ENCODE results near the gene GUCY1A1. TPM values are rescaled to one million over a fixed set of nuclear protein-coding genes. Genes with fewer than 3 reads are reported as not detected.

The GUCY1A1 gene
- total RNA-seq, 1 donor from 2014 or later, result 0.08 TPM

- no peaks in the 10 kb centered on the region for H3K36me3 Mint-ChIP-seq (ENCODE audit: low read depth)
- H3K9me3 Mint-ChIP-seq, result no peaks in the 10 kb centered on the region
- no peak for DNase-seq (ENCODE audit: low spot score)
- peaks cover 6% of the 10 kb centered on the region for H3K27me3 Mint-ChIP-seq (ENCODE audit: insufficient read depth)
- intact Hi-C loops (cut with micrococcal nuclease), result no loop called here
- no peaks in the 10 kb centered on the region for H3K4me1 Mint-ChIP-seq (ENCODE audit: low read depth)
- no peak overlapping the region for H3K4me3 Mint-ChIP-seq
- no peak overlapping the region for H3K27ac Mint-ChIP-seq
These were observed 20.8 kb downstream of the GUCY1A1 start for GRCh38 chr4:155687380-155687982.

DNA sequence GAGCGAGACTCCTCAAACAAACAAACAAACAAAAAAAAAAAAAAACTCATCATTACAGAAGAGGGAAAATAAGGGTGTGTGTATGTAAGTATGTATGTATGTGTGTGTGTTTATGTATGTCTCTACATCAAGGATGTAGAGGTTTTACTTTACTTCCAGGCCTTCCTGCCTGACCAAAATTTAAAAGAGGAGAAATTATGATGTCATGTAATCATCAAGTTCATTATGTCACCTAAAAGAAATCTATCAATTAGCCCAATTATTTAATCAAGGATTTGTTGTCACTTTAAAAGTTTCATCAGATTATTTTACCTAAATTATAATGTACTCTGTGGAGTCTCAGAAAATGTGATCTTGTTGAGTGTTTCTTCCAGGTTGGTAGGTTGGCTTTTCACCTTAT is 21.6 kb downstream of the GUCY1A1 start:
- Mint-ChIP-seq H3K27ac (no peak overlapping the region), H3K27me3 (ENCODE audit: insufficient read depth) (peaks cover 6% of the 10 kb centered on the region), H3K4me1 (ENCODE audit: low read depth) (no peaks in the 10 kb centered on the region), H3K9me3 (no peaks in the 10 kb centered on the region), H3K4me3 (no peak overlapping the region), H3K36me3 (ENCODE audit: low read depth) (no peaks in the 10 kb centered on the region)
- DNase-seq (ENCODE audit: low spot score), result no peak
- intact Hi-C loops (cut with micrococcal nuclease), result no loop called here

- Mint-ChIP-seq H3K27me3 (ENCODE audit: insufficient read depth) (peaks cover 6% of the 10 kb centered on the region), H3K4me1 (ENCODE audit: low read depth) (no peaks in the 10 kb centered on the region), H3K4me3 (no peak overlapping the region), H3K9me3 (no peaks in the 10 kb centered on the region), H3K36me3 (ENCODE audit: low read depth) (no peaks in the 10 kb centered on the region), H3K27ac (no peak overlapping the region)
- intact Hi-C loops (cut with micrococcal nuclease), result no loop called here
- no peak for DNase-seq (ENCODE audit: low spot score)
These were observed 22.2 kb downstream of the GUCY1A1 start for GRCh38 chr4:155688860-155689259.

DNA sequence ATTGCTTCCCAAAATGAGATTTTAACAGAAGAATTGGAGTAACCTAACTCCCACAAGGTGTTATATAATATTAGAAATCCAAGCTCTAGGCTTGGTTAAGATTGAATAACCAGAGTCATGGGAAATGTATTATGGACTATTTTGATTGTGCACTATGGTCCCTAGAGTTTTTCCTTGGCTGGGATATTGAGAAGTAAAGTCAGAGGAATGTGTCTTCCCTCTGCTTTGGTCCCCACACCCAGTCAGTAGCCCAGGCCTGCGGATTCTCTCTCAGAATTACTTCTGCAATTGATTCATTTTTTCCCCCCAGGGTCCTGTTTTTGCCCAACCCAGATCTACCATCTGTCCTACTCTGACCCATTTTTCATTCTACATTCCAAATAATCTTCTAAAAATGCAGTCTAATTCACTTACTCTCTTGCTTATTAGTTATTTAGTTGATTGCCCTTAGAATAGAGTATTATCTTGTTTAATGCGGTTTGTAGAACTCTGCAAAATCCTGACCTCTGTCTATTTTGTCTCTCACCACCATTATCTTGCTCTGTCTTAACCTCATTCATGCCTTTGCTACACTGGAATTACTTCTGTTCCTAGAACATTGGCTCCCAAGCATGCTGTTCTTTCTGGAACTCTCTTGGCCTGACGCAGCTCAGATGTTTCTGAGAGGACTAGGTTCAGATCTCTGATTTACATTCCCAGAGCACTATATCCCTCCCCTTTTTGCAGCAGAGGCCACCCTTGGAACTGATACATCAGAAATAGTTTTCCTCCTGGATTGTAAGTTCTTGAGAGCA is 23.6 kb downstream of the GUCY1A1 start:
- H3K4me3 Mint-ChIP-seq, result no peak overlapping the region
- H3K4me1 Mint-ChIP-seq (ENCODE audit: low read depth), result no peaks in the 10 kb centered on the region
- DNase-seq (ENCODE audit: low spot score), result no peak
- no peak overlapping the region for H3K27ac Mint-ChIP-seq
- H3K9me3 Mint-ChIP-seq, result no peaks in the 10 kb centered on the region
- H3K27me3 Mint-ChIP-seq (ENCODE audit: insufficient read depth), result peaks cover 3% of the 10 kb centered on the region
- no peaks in the 10 kb centered on the region for H3K36me3 Mint-ChIP-seq (ENCODE audit: low read depth)
- intact Hi-C loops (cut with micrococcal nuclease), result no loop called here

- intact Hi-C loops (cut with micrococcal nuclease), result no loop called here
- Mint-ChIP-seq H3K36me3 (ENCODE audit: low read depth) (no peaks in the 10 kb centered on the region), H3K4me3 (no peak overlapping the region), H3K27me3 (ENCODE audit: insufficient read depth) (peaks cover 4% of the 10 kb centered on the region), H3K27ac (no peak overlapping the region), H3K4me1 (ENCODE audit: low read depth) (no peaks in the 10 kb centered on the region), H3K9me3 (no peaks in the 10 kb centered on the region)
- DNase-seq (ENCODE audit: low spot score), result no peak
These were observed 25.7 kb downstream of the GUCY1A1 start for GRCh38 chr4:155692361-155692760.

GRCh38 chr4:155693015-155693663 is 26.5 kb downstream of the GUCY1A1 start:
- intact Hi-C loops (cut with micrococcal nuclease), result no loop called here
- H3K36me3 Mint-ChIP-seq (ENCODE audit: low read depth), result no peaks in the 10 kb centered on the region
- DNase-seq (ENCODE audit: low spot score), result no peak
- H3K27me3 Mint-ChIP-seq (ENCODE audit: insufficient read depth), result peaks cover 3% of the 10 kb centered on the region
- H3K27ac Mint-ChIP-seq, result no peak overlapping the region
- no peaks in the 10 kb centered on the region for H3K9me3 Mint-ChIP-seq
- no peak overlapping the region for H3K4me3 Mint-ChIP-seq
- H3K4me1 Mint-ChIP-seq (ENCODE audit: low read depth), result no peaks in the 10 kb centered on the region

GRCh38 chr4:155694100-155694785 is 27.6 kb downstream of the GUCY1A1 start:
- Mint-ChIP-seq H3K4me1 (ENCODE audit: low read depth) (no peaks in the 10 kb centered on the region), H3K27me3 (ENCODE audit: insufficient read depth) (peaks cover 2% of the 10 kb centered on the region), H3K36me3 (ENCODE audit: low read depth) (no peaks in the 10 kb centered on the region), H3K9me3 (no peaks in the 10 kb centered on the region), H3K4me3 (no peak overlapping the region), H3K27ac (no peak overlapping the region)
- DNase-seq (ENCODE audit: low spot score), result no peak
- intact Hi-C loops (cut with micrococcal nuclease), result no loop called here

- Mint-ChIP-seq H3K4me1 (ENCODE audit: low read depth) (no peaks in the 10 kb centered on the region), H3K27ac (no peak overlapping the region), H3K4me3 (no peak overlapping the region), H3K36me3 (ENCODE audit: low read depth) (no peaks in the 10 kb centered on the region), H3K27me3 (ENCODE audit: insufficient read depth) (peaks cover 2% of the 10 kb centered on the region), H3K9me3 (no peaks in the 10 kb centered on the region)
- DNase-seq (ENCODE audit: low spot score), result no peak
- intact Hi-C loops (cut with micrococcal nuclease), result no loop called here
These were observed 29.6 kb downstream of the GUCY1A1 start for GRCh38 chr4:155696226-155696625.

DNA sequence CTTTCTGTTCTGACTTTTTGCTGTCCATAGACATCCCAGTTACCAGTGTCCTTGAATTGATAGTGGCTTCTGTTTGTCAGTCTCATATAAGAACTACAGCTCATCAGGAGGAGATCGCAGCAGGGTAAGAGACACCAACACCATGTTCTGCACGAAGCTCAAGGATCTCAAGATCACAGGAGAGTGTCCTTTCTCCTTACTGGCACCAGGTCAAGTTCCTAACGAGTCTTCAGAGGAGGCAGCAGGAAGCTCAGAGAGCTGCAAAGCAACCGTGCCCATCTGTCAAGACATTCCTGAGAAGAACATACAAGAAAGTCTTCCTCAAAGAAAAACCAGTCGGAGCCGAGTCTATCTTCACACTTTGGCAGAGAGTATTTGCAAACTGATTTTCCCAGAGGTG is 30.1 kb downstream of the GUCY1A1 start:
- intact Hi-C loops (cut with micrococcal nuclease), result no loop called here
- Mint-ChIP-seq H3K4me3 (no peak overlapping the region), H3K27me3 (ENCODE audit: insufficient read depth) (peaks cover 2% of the 10 kb centered on the region), H3K36me3 (ENCODE audit: low read depth) (no peaks in the 10 kb centered on the region), H3K27ac (no peak overlapping the region), H3K9me3 (no peaks in the 10 kb centered on the region), H3K4me1 (ENCODE audit: low read depth) (no peaks in the 10 kb centered on the region)
- no peak for DNase-seq (ENCODE audit: low spot score)

GRCh38 chr4:155701827-155702226 is 35.2 kb downstream of the GUCY1A1 start:
- Mint-ChIP-seq H3K27ac (no peak overlapping the region), H3K27me3 (ENCODE audit: insufficient read depth) (no peaks in the 10 kb centered on the region), H3K4me3 (no peak overlapping the region), H3K9me3 (no peaks in the 10 kb centered on the region), H3K4me1 (ENCODE audit: low read depth) (no peaks in the 10 kb centered on the region), H3K36me3 (ENCODE audit: low read depth) (no peaks in the 10 kb centered on the region)
- intact Hi-C loops (cut with micrococcal nuclease), result no loop called here
- no peak for DNase-seq (ENCODE audit: low spot score)

DNA sequence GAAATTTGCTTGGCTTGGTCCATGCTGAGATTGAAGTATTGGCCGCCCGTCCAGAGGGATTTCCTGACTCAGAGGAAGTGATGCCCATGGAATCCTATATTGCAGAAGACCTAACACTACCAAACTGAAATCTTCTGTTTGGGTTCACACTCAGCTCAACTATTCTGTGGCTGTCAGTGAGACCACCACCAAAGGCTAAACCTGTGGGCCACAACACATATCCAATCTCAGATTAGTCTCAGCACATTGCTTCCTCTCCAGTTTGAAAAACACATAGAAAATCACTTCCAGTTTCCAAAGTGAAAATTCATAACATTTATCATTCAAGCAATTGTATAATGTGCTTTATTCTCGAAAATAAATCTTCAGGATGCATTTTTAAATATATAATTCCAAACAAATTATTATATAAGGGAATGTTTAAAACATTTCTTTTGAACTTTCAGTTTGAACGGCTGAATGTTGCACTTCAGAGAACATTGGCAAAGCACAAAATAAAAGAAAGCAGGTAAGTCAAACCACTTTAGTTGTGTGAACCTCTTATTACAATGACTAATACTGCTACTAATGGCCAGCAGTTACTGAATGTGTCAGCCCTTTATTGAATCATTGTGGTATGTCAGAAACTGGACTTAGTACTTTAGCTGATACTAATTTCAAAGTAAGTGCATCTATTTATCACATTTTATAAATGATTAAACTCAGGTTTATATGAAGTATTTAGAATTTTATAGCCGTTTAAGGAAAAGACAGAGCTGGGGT is 37.0 kb downstream of the GUCY1A1 start:
- H3K36me3 Mint-ChIP-seq (ENCODE audit: low read depth), result no peaks in the 10 kb centered on the region
- H3K27me3 Mint-ChIP-seq (ENCODE audit: insufficient read depth), result no peaks in the 10 kb centered on the region
- H3K4me1 Mint-ChIP-seq (ENCODE audit: low read depth), result no peaks in the 10 kb centered on the region
- H3K4me3 Mint-ChIP-seq, result no peak overlapping the region
- no peak for DNase-seq (ENCODE audit: low spot score)
- intact Hi-C loops (cut with micrococcal nuclease), result no loop called here
- H3K9me3 Mint-ChIP-seq, result no peaks in the 10 kb centered on the region
- H3K27ac Mint-ChIP-seq, result no peak overlapping the region

- Mint-ChIP-seq H3K27ac (no peak overlapping the region), H3K36me3 (ENCODE audit: low read depth) (no peaks in the 10 kb centered on the region), H3K4me3 (no peak overlapping the region), H3K9me3 (no peaks in the 10 kb centered on the region), H3K4me1 (ENCODE audit: low read depth) (no peaks in the 10 kb centered on the region), H3K27me3 (ENCODE audit: insufficient read depth) (no peaks in the 10 kb centered on the region)
- no peak for DNase-seq (ENCODE audit: low spot score)
- intact Hi-C loops (cut with micrococcal nuclease), result no loop called here
These were observed 38.3 kb downstream of the GUCY1A1 start for GRCh38 chr4:155704841-155705404.
